DMS153 (cell line): ENCODE measurements around the gene RPS6KA4.

Source experiments
- DNase-seq: peaks from one replicate; lab custom pipeline; 2025; lab: John Stamatoyannopoulos, UW

Gene RPS6KA4

GRCh38 chr11:64348383-64349024 lies 10.5 kb upstream of the RPS6KA4 start:
- no peak for DNase-seq

GRCh38 chr11:64349025-64349387 lies 10.0 kb upstream of the RPS6KA4 start:
- no peak for DNase-seq

DNA sequence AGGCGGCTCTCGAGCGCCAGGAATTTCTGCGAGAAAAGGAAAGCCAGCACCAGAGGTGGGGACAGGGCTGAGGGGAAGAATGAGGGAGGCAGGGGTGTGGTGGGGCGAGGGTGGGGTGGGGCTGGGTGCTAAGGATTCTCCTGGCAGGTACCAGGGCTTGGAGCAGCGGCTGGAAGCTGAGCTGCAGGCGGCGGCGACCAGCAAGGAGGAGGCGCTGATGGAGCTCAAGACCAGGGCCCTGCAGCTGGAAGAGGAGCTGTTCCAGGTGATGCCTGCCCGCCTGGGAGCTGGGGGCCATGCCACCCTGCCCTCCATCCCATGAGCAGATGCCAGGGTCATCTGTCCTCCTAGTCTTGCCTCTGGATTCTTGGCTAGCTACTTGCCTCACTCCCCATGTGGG lies 9.6 kb upstream of the RPS6KA4 start:
- DNase-seq: no peak

DNA sequence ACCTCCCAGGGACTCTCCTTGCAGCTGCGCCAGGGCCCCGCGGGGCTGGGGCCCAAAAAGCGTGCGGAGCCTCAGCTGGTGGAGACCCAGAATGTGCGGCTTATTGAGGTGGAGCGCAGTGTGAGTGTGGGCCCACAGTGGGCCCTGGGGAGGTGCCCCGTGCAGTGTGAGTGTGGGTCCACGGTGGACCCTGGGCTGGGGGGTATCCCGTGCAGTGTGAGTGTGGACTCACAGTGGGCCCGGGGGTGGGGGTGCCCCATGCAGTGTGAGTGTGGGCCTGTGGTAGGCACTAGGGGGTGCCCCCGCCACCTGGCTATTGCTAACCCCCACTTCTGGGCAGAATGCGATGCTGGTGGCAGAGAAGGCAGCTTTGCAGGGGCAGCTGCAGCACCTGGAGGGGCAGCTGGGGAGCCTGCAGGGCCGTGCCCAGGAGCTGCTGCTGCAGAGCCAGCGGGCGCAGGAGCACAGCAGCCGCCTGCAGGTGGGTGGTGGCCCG lies 7.8 kb upstream of the RPS6KA4 start:
- DNase-seq: no peak

DNA sequence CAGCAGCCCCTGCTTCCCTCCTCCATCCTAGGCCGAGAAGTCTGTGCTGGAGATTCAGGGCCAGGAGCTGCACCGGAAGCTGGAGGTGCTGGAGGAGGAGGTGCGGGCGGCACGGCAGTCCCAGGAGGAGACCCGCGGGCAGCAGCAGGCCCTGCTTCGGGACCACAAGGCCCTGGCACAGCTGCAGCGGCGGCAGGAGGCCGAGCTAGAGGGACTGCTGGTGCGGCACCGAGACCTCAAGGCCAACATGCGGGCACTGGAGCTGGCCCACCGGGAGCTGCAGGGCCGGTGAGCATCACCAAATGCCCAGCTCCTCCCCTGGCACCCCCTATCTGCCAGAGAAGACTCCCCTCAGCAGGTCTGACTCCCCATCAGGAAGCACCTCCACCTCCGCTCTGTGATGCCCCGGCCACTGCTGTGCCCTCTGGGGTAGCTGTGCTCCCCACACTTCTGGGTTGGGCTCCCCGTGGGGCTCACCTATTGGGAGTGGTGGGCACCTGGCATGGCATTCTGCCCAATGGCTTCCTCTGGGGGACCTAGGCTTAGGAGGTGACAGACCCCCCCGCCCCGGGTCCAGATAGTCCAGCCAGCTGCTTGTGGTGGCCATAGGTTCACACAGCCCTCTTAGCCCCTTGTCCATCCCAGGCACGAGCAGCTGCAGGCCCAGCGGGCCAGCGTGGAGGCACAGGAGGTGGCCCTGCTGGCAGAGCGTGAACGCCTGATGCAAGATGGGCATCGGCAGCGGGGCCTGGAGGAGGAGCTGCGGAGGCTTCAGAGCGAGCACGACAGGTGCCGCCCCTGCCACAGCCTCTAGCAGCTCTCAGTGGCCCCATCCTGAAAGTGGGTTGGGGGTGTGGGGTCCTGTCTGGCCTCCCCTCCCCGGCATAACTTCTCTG lies 6.6 kb upstream of the RPS6KA4 start:
- no peak for DNase-seq

- DNase-seq: no peak
These were observed 5.8 kb upstream of the RPS6KA4 start for GRCh38 chr11:64352995-64353714.

DNA sequence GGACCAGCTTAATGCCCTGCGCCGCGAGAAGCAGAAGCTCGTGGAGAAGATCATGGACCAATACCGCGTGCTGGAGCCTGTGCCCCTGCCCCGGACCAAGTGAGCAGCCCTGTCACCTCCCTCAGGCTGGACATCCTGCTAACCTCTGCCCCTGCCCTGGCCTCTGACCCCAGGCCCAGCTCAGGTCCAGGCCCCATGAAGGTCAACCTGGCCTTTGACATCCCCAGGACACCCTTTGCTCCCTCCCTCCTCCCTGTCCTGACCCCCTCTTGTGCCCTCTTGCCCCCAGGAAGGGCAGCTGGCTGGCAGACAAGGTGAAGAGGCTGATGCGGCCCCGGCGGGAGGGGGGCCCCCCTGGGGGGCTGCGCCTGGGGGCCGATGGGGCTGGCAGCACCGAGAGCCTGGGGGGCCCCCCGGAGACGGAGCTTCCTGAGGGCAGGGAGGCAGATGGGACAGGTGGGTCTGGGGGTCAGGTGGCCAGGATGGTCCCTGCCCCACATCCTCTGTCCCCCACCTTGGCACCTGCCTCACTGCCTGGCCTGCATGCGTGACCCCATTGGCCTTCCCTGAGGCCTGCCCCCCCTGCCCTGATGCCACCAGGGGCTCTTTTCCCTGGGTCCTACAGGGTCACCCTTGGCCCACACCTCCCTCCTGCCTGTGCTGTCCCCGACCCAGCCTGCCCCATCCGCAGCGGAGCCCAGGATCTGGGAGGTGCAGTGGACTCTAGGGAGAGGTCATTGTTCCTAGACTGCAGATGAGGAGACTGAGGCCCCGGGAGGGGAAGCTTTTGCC lies 5.1 kb upstream of the RPS6KA4 start:
- DNase-seq: no peak

GRCh38 chr11:64355078-64355940 lies 3.7 kb upstream of the RPS6KA4 start:
- DNase-seq: peak; percentile 76

DNA sequence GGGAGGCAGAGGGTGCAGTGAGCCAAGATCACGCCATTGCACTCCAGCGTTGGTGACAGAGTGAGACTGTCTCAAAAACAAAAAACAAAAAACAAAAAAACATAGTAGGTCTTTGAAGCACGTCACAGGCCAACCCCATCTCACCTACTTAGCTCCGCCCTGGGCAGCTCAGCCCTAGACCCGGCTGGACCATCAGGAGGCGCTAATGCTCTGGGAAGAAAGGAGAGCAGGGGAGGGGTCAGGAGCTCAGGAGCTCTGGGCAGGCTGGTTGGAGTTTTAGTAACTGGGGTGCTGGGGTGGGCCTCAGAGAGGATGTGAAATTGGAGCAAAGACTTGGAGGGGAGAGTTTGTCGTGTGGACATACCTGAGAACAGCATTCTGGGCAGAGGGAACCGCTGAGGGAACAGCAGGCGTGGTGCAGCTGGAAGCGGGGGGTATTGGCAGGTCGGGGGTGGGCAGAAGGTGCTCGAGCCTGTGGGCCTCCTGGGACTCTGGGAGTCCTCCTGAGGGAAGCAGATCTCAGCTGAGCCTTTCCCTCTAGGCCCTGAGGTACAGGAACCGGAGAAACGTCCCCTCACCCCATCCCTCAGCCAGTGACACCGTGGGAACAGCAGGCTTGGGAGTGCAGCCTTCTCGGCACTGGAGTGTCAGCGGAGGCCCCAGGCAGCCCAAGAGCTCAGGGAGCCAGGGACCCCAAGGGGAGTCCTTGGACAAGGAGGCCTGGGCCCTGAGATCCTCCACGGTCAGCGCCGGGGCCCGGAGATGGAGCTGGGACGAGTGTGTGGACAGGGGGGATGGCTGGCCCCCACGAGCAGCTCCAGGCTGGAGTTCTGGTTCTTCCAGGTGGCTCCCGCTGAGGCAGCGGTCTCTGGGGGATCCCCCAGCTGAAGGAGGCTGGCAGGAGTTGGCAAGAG lies 2.2 kb upstream of the RPS6KA4 start:
- DNase-seq: no peak

GRCh38 chr11:64357446-64357845 lies 1.5 kb upstream of the RPS6KA4 start:
- DNase-seq: no peak

- no peak for DNase-seq
These were observed 942 bp upstream of the RPS6KA4 start for GRCh38 chr11:64357904-64358535.

DNA sequence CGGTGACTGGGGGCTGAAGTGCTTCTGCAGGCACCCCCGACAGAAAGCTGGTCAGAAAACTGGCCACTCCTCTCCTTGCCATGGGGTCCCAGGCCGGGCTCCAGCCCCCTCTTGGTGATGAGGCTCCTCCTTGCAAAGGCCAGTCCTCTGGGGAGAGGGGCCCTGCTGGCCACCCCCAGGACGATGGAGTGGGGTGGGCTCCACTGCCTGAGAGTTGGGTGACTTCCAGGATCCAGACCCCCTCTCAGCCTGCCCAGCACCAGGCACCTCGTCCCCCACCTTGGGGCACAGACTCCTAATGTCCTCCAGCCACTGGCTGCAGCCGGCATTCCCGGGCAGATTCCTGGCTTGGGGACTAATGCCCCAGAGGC lies 441 bp upstream of the RPS6KA4 start:
- DNase-seq: no peak

DNA sequence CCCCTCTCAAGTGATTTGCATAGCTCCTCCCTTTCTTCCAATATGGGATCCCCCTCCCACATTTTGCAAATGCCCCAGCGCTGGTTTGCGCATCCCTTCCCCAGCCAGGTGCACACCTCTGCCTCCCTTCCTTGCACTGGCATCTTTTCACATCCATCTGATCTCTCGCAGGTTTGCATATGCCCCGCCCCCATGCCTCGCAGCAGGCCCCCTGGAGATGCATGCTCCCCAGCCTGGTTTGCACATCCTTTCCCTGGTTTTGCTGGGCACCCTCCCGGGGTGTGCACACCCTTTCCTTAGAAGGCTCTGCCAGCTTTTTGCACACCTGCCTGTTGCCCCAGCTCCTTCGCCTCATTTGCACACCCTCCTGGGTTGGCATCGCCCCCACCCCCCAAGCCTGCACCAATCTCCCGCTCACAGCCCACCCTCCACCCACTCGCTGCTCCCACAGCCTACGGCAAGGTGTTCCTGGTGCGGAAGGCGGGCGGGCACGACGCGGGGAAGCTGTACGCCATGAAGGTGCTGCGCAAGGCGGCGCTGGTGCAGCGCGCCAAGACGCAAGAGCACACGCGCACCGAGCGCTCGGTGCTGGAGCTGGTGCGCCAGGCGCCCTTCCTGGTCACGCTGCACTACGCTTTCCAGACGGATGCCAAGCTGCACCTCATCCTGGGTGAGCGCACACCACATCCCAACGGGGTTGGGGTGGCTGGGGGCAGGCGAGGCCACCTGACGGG lies 917 bp downstream of the RPS6KA4 start:
- no peak for DNase-seq

DNA sequence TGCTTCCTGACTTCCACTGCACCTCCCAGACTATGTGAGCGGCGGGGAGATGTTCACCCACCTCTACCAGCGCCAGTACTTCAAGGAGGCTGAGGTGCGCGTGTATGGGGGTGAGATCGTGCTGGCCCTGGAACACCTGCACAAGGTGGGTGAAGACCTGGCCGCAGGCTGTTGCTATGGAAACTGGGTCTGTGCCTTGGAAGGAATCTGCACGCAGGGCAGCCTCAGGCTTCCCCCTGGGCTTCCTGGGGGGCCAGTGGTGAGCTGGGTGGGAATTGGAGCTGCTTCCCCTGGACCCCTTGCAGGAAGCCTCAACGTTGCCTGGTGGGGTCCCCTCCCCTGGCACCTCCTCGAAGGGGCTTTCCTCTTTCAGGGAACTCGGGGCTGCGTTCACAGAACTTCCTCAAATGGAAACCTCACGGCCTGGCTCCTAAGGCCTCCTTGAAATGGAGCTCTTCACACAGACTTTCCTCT lies 1.5 kb downstream of the RPS6KA4 start:
- DNase-seq: no peak

- DNase-seq: no peak
These were observed 2.7 kb downstream of the RPS6KA4 start for GRCh38 chr11:64361659-64362058.

DNA sequence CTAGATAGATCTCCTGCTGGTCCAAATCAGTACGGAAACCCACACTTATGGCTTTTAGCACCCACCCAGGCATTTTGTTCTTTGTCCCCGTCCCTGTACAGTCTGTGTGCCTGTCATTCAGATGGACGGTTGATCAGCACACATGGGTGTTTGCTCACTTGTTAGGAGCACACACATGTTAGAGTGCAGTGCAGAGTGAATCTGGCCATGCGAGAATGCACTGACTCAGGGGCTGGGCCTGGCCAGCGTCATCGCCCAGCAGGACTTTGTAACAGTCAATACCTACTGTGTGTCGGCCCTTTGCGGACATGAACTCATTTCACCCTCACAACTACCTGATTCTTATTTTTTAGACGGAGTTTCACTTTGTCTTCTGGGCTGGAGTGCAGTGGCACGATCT lies 3.4 kb downstream of the RPS6KA4 start:
- DNase-seq: no peak

DNA sequence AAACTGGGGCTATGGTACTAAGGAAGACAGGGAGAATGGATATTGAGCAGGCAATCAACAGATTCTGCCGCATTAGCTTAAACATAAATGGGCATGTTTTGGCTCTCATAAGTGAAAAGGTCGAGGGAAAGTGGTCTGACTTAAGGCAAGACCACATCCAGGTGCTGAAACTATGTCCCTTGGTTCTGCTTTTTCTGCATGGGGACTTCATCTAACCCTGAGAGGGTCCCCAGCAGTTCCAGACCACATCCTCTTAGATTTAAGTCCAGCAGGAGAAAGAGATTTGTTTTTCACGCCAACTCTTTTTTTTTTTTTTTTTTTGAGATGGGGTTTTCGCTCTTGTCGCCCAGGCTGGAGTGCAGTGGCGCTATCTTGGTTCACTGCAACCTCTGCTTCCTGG lies 5.5 kb downstream of the RPS6KA4 start:
- DNase-seq: no peak

DNA sequence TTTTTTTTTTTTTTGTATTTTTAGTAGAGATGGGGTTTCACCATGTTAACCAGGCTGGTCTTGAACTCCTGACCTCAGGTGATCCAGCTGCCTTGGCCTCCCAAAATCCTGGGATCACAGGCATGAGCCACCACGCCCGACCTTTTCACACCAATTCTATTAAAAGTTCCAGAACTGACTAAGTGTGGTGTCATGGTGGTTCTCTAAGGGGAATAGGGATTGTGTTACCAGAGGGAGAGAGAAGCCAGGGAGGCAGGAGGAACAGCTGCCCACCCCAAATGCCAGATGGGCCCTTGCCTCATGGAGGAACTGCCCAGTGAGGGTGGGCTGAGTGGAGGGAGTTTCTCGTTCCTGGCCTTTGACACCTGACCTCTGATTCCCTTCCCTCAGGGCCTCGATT lies 5.9 kb downstream of the RPS6KA4 start:
- DNase-seq: no peak

GRCh38 chr11:64366751-64367150 lies 7.8 kb downstream of the RPS6KA4 start:
- DNase-seq: no peak
